NCI-H1092 (cell line): ENCODE measurements around the gene RMRP.

Source experiments
- DNase-seq: peaks from one replicate; lab custom pipeline; 2025; lab: John Stamatoyannopoulos, UW

The RMRP gene

DNA sequence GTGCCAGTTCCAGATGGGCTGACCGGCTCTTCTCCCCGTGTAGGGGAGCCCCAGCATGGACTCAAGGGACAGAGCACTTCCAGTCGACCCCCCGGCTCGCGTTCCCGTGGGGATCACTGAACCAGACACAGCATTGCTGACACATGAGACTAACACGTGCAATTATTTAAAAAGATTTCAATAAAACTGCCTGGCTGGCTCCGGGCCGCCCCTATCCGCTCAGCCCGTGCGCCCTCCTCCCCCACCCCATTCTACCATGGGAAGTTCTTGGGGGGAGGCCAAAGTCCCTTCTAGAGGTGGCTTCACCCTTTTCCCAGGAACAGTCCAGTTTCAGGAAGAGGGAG, 48.0 kb downstream of the RMRP start:
- DNase-seq, result no peak

DNA sequence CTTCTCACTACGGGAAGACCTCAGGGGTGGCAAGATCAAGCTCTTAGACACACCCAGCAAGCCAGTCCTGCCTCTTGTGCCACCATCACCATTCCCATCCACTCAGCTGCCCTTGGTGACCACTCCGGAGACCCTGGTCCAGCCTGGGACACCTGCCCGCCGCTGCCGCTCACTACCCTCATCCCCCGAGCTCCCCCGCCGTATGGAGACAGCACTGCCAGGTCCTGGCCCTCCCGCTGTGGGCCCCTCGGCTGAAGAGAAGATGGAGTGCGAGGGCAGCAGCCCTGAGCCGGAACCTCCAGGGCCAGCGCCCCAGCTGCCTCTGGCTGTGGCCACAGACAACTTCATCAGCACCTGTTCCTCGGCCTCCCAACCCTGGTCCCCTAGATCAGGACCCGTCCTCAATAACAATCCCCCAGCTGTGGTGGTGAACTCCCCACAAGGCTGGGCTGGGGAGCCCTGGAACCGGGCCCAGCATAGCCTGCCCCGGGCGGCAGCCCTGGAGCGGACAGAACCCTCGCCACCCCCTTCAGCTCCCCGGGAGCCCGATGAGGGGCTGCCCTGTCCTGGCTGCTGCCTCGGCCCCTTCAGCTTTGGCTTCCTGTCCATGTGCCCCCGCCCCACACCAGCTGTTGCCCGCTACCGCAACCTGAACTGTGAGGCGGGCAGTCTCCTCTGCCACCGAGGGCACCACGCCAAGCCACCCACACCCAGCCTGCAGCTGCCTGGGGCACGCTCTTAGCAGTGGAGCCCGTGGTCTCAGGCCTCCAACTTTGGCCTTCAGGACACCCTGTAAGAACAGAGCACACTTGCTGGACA, 48.6 kb downstream of the RMRP start:
- DNase-seq, result no peak

DNA sequence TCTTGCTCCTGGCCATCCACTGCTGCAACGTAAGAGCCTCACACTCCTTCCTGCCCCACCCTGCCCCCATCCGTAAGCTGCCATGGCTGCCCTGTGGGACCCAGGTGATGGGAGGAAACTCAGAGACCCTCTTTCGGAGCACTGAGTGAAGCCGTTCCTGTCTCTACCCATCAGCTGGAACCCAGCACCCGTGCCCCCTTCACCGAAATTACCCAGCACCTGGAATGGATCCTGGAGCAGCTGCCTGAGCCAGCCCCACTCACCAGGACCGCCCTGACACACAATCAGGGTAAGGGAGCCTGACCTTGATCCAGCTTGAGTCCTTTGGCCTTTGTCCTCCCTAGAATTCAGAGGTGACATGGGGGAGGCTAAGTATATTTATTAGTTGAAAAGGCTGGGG, 49.6 kb downstream of the RMRP start:
- no peak for DNase-seq
